Hematopoietic multipotent progenitor cell treated with erythropoietin and hydrocortisone succinate and interleukin-3 and kit ligand, for 6 days (in vitro differentiated cells): ENCODE measurements around the gene PHF8.
A peak's percentile ranks its signal among the peaks of the same experiment; 100 is the strongest.

ENCODE experiments used
- DNase-seq: peaks from one replicate; pipeline ENCODE4 v3.0.0-alpha.2; 2015

The PHF8 gene

DNA sequence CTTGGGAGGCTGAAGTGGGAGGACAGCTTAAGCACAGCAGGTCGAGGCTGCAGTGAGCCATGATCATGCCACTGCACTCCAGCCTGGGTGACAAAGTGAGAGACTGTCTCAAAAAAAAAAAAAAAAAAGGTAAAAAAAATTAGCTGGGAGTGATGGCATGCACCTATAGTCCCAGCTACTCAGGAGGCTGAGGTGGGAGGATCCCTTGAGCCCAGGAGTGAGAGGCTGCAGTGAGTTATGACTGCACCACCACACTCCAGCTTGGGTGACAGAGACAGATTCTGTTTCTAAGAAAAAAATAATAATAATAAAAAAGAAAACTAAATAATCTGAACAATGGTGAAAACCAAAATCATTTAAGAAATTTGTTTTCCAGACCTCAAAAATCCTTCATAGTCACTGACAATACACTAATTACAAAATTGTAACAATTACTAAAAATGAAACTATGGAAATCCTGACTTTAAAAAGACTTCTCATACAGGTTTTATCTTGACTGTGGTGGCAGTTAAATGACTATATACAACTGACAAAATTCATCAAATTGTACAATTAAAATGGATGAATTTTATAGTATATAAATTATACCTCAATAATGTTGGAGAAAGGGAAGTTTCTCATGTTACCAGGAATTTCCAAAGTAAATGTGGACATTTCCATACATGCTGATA lies 31.3 kb downstream of the PHF8 start:
- no peak for DNase-seq

DNA sequence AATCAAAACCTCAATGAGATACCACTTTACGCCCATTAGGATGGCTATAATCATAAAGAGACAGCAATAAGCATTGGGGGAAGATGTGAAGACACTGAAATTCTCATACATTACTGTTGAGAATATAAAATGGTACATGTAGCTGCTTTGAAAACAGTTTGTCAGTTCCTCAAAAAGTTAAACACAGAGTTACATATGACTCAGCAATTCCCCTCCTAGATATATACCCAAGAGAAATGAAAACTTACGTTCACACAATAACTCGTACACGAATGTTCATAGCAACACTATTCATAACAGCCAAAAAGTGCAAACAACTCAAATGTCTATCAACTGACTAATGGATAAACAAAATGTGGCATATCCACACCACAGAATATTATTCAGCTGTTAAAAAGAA lies 36.6 kb downstream of the PHF8 start:
- no peak for DNase-seq

DNA sequence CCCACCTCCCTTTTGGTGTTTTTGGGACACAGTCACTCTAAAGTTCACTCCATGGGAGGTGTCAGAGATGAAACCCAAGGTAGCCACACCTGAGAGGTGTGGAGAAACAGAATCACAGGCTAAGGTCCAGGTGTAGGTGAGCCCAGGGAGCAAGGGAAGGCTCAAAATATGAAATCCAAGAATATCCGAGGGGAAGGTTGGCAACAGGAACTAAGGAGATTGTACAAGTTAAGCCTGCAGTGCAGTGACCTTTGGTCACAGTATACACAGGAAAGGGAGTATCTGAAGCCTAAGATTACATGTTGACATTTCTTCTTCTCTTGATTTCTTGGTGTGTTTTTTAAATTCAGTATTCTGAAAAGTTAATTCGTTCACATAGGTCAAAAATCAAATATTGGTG lies 46.5 kb downstream of the PHF8 start:
- DNase-seq, result no peak

DNA sequence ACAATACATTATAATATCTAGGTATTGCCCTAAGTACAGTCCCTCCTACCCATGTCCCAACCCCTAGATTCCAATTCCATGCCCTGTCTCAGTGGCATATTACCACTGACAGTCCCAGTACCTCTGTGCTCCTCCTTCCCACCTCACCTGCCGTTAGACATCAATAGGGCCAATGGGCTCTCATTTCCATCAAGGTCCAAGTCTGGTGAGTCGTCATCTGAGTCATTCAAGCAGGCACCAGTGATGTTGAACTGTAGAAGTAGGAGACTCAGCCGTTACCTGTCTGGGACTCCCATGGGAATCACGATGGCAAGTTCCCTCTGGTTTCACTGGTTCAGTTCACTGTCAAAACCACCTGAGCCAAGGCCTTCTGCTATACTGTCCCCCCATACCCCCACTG lies 51.7 kb downstream of the PHF8 start:
- DNase-seq, result no peak

DNA sequence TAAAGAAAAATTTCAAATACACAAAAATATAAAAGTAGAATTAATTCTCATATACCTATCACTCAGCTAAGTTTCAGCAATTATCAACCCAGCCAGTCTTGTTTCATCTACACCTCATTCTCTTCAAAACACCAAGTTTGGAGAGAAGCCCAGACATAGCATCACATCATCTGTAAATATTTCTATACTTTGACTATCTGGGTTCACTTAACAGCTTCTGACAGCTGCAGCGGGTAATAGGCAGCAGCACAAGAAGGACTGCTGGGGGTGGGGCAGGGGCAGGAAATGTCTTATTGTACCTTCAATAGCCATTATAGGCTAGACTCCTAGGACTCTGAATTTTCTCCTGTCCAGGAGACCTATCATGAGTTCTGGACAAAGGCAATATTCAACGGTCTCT lies 54.1 kb downstream of the PHF8 start:
- DNase-seq, result no peak

DNA sequence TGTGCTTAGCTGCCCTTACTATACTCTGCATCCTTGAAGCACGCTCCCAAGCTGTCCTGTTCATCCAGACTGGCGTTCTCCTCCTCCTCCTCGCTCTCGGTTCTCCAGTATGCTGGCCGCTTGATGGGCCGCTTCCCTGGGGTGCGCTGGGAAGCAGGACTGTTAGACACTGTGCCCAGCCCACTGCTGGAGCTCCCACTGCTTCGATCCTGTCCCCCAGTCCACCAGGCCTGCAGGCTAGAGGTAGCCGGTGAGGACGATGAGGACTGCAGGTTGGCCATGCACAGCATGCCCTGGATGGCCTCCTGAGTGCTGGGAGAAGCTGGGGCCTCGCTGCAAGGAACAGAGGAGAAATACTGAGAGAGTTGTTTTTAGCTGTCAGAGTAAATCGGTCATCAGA lies 59.4 kb downstream of the PHF8 start:
- DNase-seq, result no peak

DNA sequence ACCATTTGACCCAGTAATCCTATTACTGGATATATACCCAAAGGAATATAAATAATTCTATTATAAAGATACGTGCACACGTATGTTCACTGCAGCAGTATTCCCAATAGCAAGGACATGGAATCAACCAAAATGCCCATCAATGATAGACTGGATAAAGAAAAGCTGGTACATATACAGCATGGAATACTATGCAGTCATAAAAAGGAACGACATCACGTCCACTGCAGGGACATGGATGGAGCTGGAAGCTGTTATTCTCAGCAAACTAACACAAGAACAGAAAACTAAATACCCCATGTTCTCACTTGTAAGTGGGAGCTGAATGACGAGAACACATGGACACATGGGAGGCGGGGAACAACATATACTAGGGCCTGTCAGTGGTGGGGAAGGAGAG lies 69.7 kb downstream of the PHF8 start:
- DNase-seq, result no peak

DNA sequence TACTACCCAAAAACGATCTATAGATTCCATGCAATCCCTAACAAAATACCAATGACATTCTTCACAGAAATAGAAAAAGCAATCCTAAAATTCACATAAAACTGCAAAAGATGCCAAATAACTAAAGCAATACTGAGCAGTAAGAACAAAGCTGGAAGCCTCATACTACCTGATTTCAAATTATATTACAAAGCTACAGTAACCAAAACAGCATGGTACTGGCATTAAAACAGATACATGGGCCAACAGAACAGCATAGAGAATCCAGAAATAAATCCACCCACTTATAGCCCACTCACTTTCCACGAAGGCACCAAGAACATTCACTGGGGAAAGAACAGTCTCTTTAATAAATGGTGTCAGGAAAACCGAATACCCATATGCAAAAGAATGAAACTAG lies 74.7 kb downstream of the PHF8 start:
- no peak for DNase-seq

DNA sequence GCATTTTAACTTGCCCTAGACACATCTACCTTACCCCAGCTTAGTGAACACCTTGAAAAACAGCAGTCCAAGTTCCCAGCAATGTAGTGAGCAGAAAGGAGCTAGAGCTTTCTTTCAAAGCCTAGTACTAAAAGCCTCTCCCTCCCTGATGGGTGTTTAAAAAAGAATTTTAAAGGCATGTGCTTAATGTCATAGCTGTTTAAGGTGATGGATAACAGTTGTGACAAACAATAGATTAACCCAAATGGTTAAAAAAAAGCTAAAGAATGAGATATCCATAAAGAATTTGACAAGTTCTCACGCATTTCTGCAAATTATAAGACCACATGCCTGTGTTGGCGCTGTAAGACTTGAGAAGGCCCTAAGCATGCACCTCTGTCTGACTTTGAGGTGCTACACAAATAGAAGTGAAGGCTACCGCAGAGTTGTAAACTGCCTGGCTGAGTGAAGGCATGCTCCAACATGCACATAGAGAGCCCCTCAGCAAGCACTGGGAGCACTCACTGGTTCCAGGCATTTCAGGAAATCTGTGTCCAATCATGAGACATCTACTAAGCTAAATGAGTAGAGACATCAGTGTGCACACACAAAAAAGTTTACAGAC lies 94.0 kb downstream of the PHF8 start:
- DNase-seq, result no peak

DNA sequence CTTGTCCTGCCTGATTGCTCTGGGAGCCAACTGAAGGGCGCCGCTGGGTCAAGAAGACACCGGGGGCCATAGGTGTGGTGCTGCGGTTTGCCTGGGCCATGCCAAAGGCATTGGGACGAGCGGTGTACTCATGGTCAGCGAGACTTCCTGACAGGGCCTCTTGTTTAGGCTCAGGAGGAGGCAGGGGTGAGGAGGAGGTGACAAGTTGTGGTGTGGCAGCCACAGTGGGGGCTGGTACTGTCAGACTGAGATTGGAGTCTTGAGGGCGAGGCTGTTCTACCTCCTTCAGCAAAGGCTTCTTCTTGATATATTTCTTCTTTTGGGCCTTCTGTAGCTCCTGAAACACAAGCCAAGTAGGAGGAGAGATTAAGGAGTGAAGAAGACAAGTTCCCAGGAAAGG lies 104.1 kb downstream of the PHF8 start:
- no peak for DNase-seq

DNA sequence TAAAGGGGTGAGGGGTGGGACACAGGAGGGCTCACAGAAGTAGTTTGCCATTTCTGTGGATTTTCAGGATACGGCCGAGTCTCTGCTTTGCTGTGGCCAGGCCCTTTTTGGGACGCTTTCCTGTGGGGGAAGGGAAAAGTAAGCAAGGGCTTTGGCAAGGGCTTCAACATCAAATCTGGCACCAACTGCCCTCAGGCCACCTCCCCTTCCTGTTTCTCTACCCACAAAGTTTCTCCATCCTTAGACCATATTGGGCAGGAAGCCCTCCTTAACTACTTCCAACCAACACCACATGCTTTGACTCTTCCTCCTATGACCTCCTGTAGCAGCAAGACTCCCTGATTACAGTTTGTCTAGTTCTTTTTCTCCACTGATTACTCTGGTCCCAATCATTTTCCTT lies 105.1 kb downstream of the PHF8 start:
- DNase-seq, result peak; percentile 52

DNA sequence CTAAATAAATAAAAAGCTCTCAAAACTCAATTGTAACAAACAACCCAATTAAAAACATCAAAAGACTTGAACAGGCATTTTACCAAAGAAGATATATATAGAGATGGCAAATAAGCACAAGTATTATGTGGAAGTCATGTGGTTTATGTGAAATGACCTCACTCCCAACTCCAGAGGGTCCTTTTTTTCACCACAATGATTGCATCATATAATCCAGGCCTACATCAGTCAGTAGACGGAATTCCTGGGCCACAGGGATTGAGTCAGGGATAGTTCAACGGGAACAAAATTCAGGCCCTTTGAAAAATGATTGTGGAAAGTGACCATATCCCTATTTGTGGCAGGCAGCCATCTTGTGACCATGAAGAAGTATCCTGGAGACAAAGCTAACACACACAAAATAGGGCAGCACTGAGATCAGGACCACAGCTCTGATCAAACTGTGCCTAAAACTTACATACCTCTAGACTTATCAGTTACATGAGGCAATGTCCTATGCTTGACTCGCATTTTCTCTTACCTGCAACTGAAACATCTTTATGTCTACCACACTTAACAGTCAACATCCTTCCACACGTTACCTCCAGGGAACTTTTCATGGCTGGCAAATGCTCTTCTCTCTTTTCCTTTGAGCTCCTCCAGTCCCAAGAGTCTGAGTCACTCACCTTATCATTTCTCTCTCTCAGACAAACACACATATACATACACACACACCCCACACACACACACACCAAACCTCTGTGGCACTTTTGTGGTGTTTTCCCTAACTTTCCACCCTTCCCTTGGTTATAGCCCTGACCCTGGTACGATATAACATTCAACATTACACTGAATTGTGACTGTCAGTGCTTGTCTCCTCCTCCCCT lies 113.5 kb downstream of the PHF8 start:
- no peak for DNase-seq

DNA sequence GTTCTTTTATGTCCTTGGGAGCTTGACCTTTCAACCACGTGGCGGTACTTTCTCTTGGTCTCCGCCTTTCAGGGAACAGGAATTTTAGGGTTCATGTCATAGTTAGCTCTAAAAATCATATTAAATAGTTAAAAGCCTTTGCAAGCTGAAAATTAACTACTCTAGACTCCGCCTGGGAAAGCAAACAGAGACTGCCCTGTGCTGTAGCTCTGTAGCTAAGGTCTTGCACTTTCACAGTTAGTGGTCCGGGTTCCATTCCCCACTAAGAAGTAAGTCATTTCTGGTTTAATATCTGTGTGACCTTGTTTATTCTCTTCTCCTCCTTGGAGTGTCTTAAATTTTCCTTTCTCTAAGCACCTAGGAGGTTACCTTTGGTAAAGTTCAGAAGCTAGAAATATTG lies 118.2 kb downstream of the PHF8 start:
- DNase-seq, result no peak

DNA sequence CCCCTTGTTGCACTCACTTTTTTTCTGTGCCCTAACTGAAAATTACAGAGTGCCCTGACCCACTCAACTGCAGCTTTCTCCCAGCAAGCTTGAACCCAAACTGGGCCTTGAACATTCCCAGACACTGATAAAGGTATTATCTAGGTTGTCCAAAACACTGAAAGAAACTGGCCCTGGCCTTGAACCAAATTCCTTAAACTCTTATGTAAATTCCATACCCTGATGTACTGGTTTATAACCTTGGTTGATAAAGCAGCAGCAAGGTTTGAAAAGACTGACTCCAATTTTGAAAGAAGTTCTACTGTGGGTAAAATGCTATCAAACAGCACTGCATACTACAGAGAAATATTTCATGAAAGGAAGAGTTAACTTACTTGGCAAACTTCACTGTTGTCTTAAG lies 125.6 kb downstream of the PHF8 start:
- peak; percentile 17 for DNase-seq

DNA sequence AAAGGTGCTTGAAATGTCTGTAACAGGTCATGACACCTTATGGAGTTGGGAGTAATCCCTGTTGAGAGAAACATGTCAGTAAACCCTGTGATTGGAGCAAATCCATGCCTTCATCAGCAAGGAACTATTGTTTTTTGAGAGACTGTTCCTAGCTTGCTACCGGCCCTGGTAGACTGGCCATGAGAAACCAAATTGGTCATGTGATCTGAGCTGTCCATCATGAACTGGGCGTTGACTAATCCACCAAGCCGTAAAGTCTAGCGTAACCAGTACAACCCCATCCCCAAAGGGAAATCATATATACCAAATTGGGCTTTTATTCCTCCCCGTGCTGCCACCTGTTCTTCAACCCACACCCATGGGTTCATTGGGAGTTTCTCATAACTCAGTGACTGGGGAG lies 143.7 kb downstream of the PHF8 start:
- no peak for DNase-seq

DNA sequence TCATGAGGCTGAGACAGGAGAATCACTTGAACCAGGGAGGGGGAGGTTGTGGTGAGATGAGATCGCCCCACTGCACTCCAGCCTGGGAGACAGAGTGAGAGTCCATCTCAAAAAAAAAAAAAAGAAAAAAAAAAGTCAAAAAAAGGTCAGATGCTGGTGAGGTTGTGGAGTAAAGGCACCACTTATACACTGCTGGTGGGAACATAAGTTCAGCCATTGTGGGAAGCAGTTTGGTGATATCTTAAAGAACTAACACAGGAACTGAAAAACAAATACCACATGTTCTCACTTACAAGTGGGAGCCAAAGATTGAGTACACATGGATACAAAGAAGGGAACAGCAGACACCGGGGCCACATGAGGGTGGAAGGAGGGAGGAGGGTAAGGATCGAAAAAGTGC lies 149.0 kb downstream of the PHF8 start:
- DNase-seq, result no peak
